Measurements from ENCODE around the gene HJURP. TPM values are rescaled to one million over a fixed set of nuclear protein-coding genes. Genes with fewer than 3 reads are reported as not detected.

The HJURP gene
- total RNA-seq, 6 experiments from 2014 or later, result 16.8 to 33.6 (median 32.4) TPM

- Mint-ChIP-seq H3K4me3 (no peak overlapping the region), H3K4me1 (ENCODE audit: low read depth) (no peaks in the 10 kb centered on the region), H3K36me3 (ENCODE audit: low read depth) (no peaks in the 10 kb centered on the region), H3K9me3 (no peaks in the 10 kb centered on the region), H3K27me3 (ENCODE audit: insufficient read depth) (peaks cover 2% of the 10 kb centered on the region), H3K27ac (no peak overlapping the region)
- TF ChIP-seq CTCF (IDR thresholded peaks at IDR 0.05), result no peak
- no peak for DNase-seq
These were observed 24.9 kb downstream of the HJURP start for GRCh38 chr2:233829193-233830110.

- Mint-ChIP-seq H3K27ac (no peak overlapping the region), H3K9me3 (no peaks in the 10 kb centered on the region), H3K4me1 (ENCODE audit: low read depth) (no peaks in the 10 kb centered on the region), H3K36me3 (ENCODE audit: low read depth) (no peaks in the 10 kb centered on the region), H3K4me3 (no peak overlapping the region), H3K27me3 (ENCODE audit: insufficient read depth) (peaks cover 3% of the 10 kb centered on the region)
- no peak for DNase-seq
- TF ChIP-seq CTCF (IDR thresholded peaks at IDR 0.05), result no peak
These were observed 25.7 kb downstream of the HJURP start for GRCh38 chr2:233828546-233829192.

- no peak overlapping the region for H3K4me3 Mint-ChIP-seq
- H3K36me3 Mint-ChIP-seq (ENCODE audit: low read depth), result no peaks in the 10 kb centered on the region
- no peaks in the 10 kb centered on the region for H3K4me1 Mint-ChIP-seq (ENCODE audit: low read depth)
- no peak for TF ChIP-seq CTCF (IDR thresholded peaks at IDR 0.05)
- H3K27ac Mint-ChIP-seq, result no peak overlapping the region
- no peak for DNase-seq
- H3K27me3 Mint-ChIP-seq (ENCODE audit: insufficient read depth), result peaks cover 23% of the 10 kb centered on the region
- H3K9me3 Mint-ChIP-seq, result no peaks in the 10 kb centered on the region
These were observed 30.0 kb downstream of the HJURP start for GRCh38 chr2:233824373-233824772.

- H3K27ac Mint-ChIP-seq, result no peak overlapping the region
- no peaks in the 10 kb centered on the region for H3K4me1 Mint-ChIP-seq (ENCODE audit: low read depth)
- no peak for TF ChIP-seq CTCF (IDR thresholded peaks at IDR 0.05)
- H3K27me3 Mint-ChIP-seq (ENCODE audit: insufficient read depth), result peaks cover 24% of the 10 kb centered on the region
- H3K9me3 Mint-ChIP-seq, result no peaks in the 10 kb centered on the region
- no peak overlapping the region for H3K4me3 Mint-ChIP-seq
- DNase-seq, result no peak
- no peaks in the 10 kb centered on the region for H3K36me3 Mint-ChIP-seq (ENCODE audit: low read depth)
These were observed 30.6 kb downstream of the HJURP start for GRCh38 chr2:233823731-233824121.

GRCh38 chr2:233822781-233823730 lies 31.3 kb downstream of the HJURP start:
- H3K36me3 Mint-ChIP-seq (ENCODE audit: low read depth), result no peaks in the 10 kb centered on the region
- H3K9me3 Mint-ChIP-seq, result no peaks in the 10 kb centered on the region
- H3K27me3 Mint-ChIP-seq (ENCODE audit: insufficient read depth), result peaks cover 24% of the 10 kb centered on the region
- no peak for TF ChIP-seq CTCF (IDR thresholded peaks at IDR 0.05)
- no peaks in the 10 kb centered on the region for H3K4me1 Mint-ChIP-seq (ENCODE audit: low read depth)
- no peak overlapping the region for H3K27ac Mint-ChIP-seq
- no peak for DNase-seq
- H3K4me3 Mint-ChIP-seq, result no peak overlapping the region

Data from HFFc6 (cell line).